Endothelial cell (in vitro differentiated cells): ENCODE data around the gene MFN2. TPM values are rescaled to one million over a fixed set of nuclear protein-coding genes. Genes with fewer than 3 reads are reported as not detected.
A peak's percentile ranks its signal among the peaks of the same experiment; 100 is the strongest.

Experiments
- DNase-seq: peaks from one replicate; pipeline ENCODE4 v3.0.0; 2021; ENCODE audit warnings: low spot score
- H3K27ac Mint-ChIP-seq: one replicate; pipeline ENCODE4 v1.8.0; 2021; ENCODE audit warnings: mixed read lengths, inconsistent platforms; ENCODE audit not compliant: unreplicated experiment
- H3K27me3 Mint-ChIP-seq: one replicate; pipeline ENCODE4 v1.8.0; 2021; ENCODE audit warnings: mild to moderate bottlenecking, moderate library complexity, mixed read lengths, inconsistent platforms; ENCODE audit not compliant: unreplicated experiment
- H3K36me3 Mint-ChIP-seq: one replicate; pipeline ENCODE4 v1.8.0; 2021; ENCODE audit warnings: mild to moderate bottlenecking, low read depth, mixed read lengths, inconsistent platforms; ENCODE audit not compliant: unreplicated experiment
- H3K4me1 Mint-ChIP-seq: one replicate; pipeline ENCODE4 v1.8.0; 2021; ENCODE audit warnings: mild to moderate bottlenecking, mixed read lengths, inconsistent platforms; ENCODE audit not compliant: unreplicated experiment
- H3K4me3 Mint-ChIP-seq: one replicate; pipeline ENCODE4 v1.8.0; 2021; ENCODE audit warnings: mild to moderate bottlenecking, mixed read lengths, inconsistent platforms; ENCODE audit not compliant: unreplicated experiment
- H3K9me3 Mint-ChIP-seq: one replicate; pipeline ENCODE4 v1.8.0; 2021; ENCODE audit warnings: mixed read lengths, inconsistent platforms; ENCODE audit not compliant: unreplicated experiment
- CTCF ChIP-seq: fragments of 200-600 bp; sonication (generic); IDR thresholded peaks from one replicate; pipeline ENCODE4 v1.5.0; 2021; ENCODE audit warnings: antibody characterized with exemption; ENCODE audit not compliant: unreplicated experiment
- total RNA-seq: library from RNA; stranded (reverse); fragmentation: NEBNext Ultra II Directional; extraction: Animal tissue kit (Norgen Biotek cat#: 25700); gene quantifications from one replicate; pipeline ENCODE4 v1.2.1, GENCODE V29; 2021; ENCODE audit not compliant: unreplicated experiment

MFN2 gene
- total RNA-seq, 1 donor from 2014 or later = 59.4 TPM

- Mint-ChIP-seq H3K27ac (no peak overlapping the region), H3K4me3 (peak overlapping the region; percentile 42), H3K36me3 (peaks cover 70% of the 10 kb centered on the region), H3K9me3 (no peaks in the 10 kb centered on the region), H3K4me1 (no peaks in the 10 kb centered on the region), H3K27me3 (peaks cover 10% of the 10 kb centered on the region)
- no peak for DNase-seq
- TF ChIP-seq CTCF = no peak
These were observed 29.2 kb downstream of the MFN2 start for GRCh38 chr1:12009318-12009947.

GRCh38 chr1:12010746-12011570 is 30.7 kb downstream of the MFN2 start:
- no peak for TF ChIP-seq CTCF
- DNase-seq = no peak
- H3K27ac Mint-ChIP-seq = no peak overlapping the region
- no peaks in the 10 kb centered on the region for H3K4me1 Mint-ChIP-seq
- no peaks in the 10 kb centered on the region for H3K9me3 Mint-ChIP-seq
- peak overlapping the region; percentile 2 for H3K4me3 Mint-ChIP-seq
- peaks cover 55% of the 10 kb centered on the region for H3K36me3 Mint-ChIP-seq
- H3K27me3 Mint-ChIP-seq = peaks cover 10% of the 10 kb centered on the region

- Mint-ChIP-seq H3K4me1 (no peaks in the 10 kb centered on the region), H3K9me3 (no peaks in the 10 kb centered on the region)
- no peak for DNase-seq
These were observed 31.8 kb downstream of the MFN2 start for GRCh38 chr1:12011998-12012397.

GRCh38 chr1:12012560-12013316 is 32.5 kb downstream of the MFN2 start:
- Mint-ChIP-seq H3K36me3 (peaks cover 40% of the 10 kb centered on the region), H3K4me1 (no peaks in the 10 kb centered on the region), H3K9me3 (no peaks in the 10 kb centered on the region), H3K27ac (no peak overlapping the region), H3K4me3 (peak overlapping the region; percentile 31), H3K27me3 (peaks cover 7% of the 10 kb centered on the region)
- no peak for DNase-seq
- no peak for TF ChIP-seq CTCF

More at GRCh38 chr1:12011998-12012397, 31.8 kb downstream of the MFN2 start:
- no peak for TF ChIP-seq CTCF
- peaks cover 46% of the 10 kb centered on the region for H3K36me3 Mint-ChIP-seq
- H3K27ac Mint-ChIP-seq = no peak overlapping the region
- H3K4me3 Mint-ChIP-seq = peak overlapping the region; percentile 11
- H3K27me3 Mint-ChIP-seq = peaks cover 7% of the 10 kb centered on the region
